Hepatocyte (in vitro differentiated cells): ENCODE results near the gene SAP30L.

Source experiments
- CTCF ChIP-seq: fragments of 200-600 bp; sonication (generic); IDR thresholded peaks from 2 replicates; pipeline ENCODE4 v1.5.1; 2016; ENCODE audit warnings: antibody characterized with exemption, mild to moderate bottlenecking; ENCODE audit not compliant: poor library complexity
- EZH2phosphoT487 ChIP-seq: fragments of 200-600 bp; sonication (generic); IDR thresholded peaks from one replicate; pipeline ENCODE4 v1.6.1; 2018; ENCODE audit warnings: antibody characterized with exemption, mild to moderate bottlenecking, low read depth, moderate library complexity; ENCODE audit not compliant: unreplicated experiment, severe bottlenecking

DNA sequence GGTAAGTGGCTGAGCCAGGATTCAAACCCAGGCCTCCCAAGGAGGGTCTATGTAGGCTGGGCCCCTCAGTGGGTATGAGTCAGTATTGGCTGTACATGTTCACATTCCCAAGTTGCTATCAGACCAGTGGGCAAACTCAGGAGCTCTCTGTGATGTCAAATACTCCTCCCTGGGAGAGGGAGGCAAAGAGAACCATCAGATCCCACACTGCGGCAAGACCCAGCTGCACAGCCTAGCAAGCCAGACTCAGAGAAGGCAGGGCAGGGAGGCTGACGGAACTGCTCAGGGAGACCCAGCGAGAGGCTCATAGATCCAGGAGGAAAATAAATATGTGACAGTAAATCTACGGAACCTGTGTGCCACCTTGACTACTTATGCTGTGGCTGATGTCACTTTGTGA lies 42.6 kb upstream of the SAP30L start:
- TF ChIP-seq CTCF (no peak), EZH2phosphoT487 (no peak)
